Measurements from ENCODE around the gene MINDY3.

Gene MINDY3

GRCh38 chr10:15809450-15809849, 50.9 kb downstream of the MINDY3 start:
- no peak for TF ChIP-seq TARDBP (IDR thresholded peaks at IDR 0.05)
- TF ChIP-seq FOXM1 (IDR thresholded peaks at IDR 0.05; ENCODE audit: borderline replicate concordance): no peak
- no peak for TF ChIP-seq NFRKB (IDR thresholded peaks at IDR 0.05)
- no peak for TF ChIP-seq SP1 (IDR thresholded peaks at IDR 0.05)
- TF ChIP-seq HDGF (IDR thresholded peaks at IDR 0.05; ENCODE audit: borderline replicate concordance): no peak
- TF ChIP-seq SUZ12 (IDR thresholded peaks at IDR 0.05): no peak
- TF ChIP-seq LEF1 (IDR thresholded peaks at IDR 0.05; ENCODE audit: borderline replicate concordance): no peak
- ChIA-PET POLR2A (interaction anchor here (1.6 kb wide), 1 partner anchor 14 kb away, joined by 4 read pairs; no protein-coding TSS in a partner anchor), CTCF (no interaction called here)
- DNase-seq (ENCODE audit: extremely low spot score): no peak

GRCh38 chr10:15808204-15808797, 52.0 kb downstream of the MINDY3 start:
- no peak for DNase-seq (ENCODE audit: extremely low spot score)
- TF ChIP-seq LEF1 (IDR thresholded peaks at IDR 0.05; ENCODE audit: borderline replicate concordance) (peak; percentile 17; the same call in 1 of the 2 replicates), PKNOX1 (IDR thresholded peaks at IDR 0.05) (peak; percentile 32; the same call in 1 of the 2 replicates), CTBP1 (IDR thresholded peaks at IDR 0.05; ENCODE audit: borderline replicate concordance) (no peak; the same call in 1 of the 2 replicates), FOXK2 (IDR thresholded peaks at IDR 0.05) (no peak)
- CTCF ChIA-PET: no interaction called here
- POLR2A ChIA-PET: interaction anchor here (1.6 kb wide), 1 partner anchor 13 kb away, joined by 4 read pairs; no protein-coding TSS in a partner anchor

GRCh38 chr10:15805395-15806058, 54.8 kb downstream of the MINDY3 start:
- TF ChIP-seq PKNOX1 (IDR thresholded peaks at IDR 0.05) (peak; percentile 42; the same call in 1 of the 2 replicates), FOXK2 (IDR thresholded peaks at IDR 0.05) (no peak)
- POLR2A ChIA-PET: no interaction called here
- CTCF ChIA-PET: interaction anchor here (1.2 kb wide), 1 partner anchor 13 kb away, joined by 5 read pairs; no protein-coding TSS in a partner anchor
- no peak for DNase-seq (ENCODE audit: extremely low spot score)

- CTCF ChIA-PET: no interaction called here
- DNase-seq (ENCODE audit: extremely low spot score): no peak
- POLR2A ChIA-PET: no interaction called here
- no peak for TF ChIP-seq FOXM1 (IDR thresholded peaks at IDR 0.05; ENCODE audit: borderline replicate concordance)
- no peak for TF ChIP-seq CTBP1 (IDR thresholded peaks at IDR 0.05; ENCODE audit: borderline replicate concordance)
- TF ChIP-seq BHLHE40 (IDR thresholded peaks at IDR 0.05; ENCODE audit: borderline replicate concordance): no peak
- TF ChIP-seq SP1 (IDR thresholded peaks at IDR 0.05): no peak
- TF ChIP-seq FOXK2 (IDR thresholded peaks at IDR 0.05): no peak
- no peak for TF ChIP-seq LEF1 (IDR thresholded peaks at IDR 0.05; ENCODE audit: borderline replicate concordance)
- no peak for TF ChIP-seq FOXA1 (IDR thresholded peaks at IDR 0.05)
- no peak for TF ChIP-seq TARDBP (IDR thresholded peaks at IDR 0.05)
These were observed 56.2 kb downstream of the MINDY3 start for GRCh38 chr10:15804109-15804508.

- POLR2A ChIA-PET: no interaction called here
- no peak for DNase-seq (ENCODE audit: extremely low spot score)
- no peak for TF ChIP-seq FOXA1 (IDR thresholded peaks at IDR 0.05)
- TF ChIP-seq ZNF384 (IDR thresholded peaks at IDR 0.05): peak; percentile 83
- CTCF ChIA-PET: no interaction called here
These were observed 57.8 kb downstream of the MINDY3 start for GRCh38 chr10:15802375-15802949.

- ChIA-PET POLR2A (no interaction called here), CTCF (no interaction called here)
- no peak for TF ChIP-seq CTBP1 (IDR thresholded peaks at IDR 0.05; ENCODE audit: borderline replicate concordance)
- TF ChIP-seq HDGF (IDR thresholded peaks at IDR 0.05; ENCODE audit: borderline replicate concordance): no peak
- no peak for TF ChIP-seq SUZ12 (IDR thresholded peaks at IDR 0.05)
- no peak for TF ChIP-seq PKNOX1 (IDR thresholded peaks at IDR 0.05)
- no peak for TF ChIP-seq L3MBTL2 (conservative IDR thresholded peaks at IDR 0.05)
- no peak for TF ChIP-seq SP1 (IDR thresholded peaks at IDR 0.05)
- TF ChIP-seq ELF4 (IDR thresholded peaks at IDR 0.05): no peak
- no peak for TF ChIP-seq LEF1 (IDR thresholded peaks at IDR 0.05; ENCODE audit: borderline replicate concordance)
- TF ChIP-seq FOXA1 (IDR thresholded peaks at IDR 0.05): no peak
- no peak for TF ChIP-seq BHLHE40 (IDR thresholded peaks at IDR 0.05; ENCODE audit: borderline replicate concordance)
- no peak for TF ChIP-seq NFRKB (IDR thresholded peaks at IDR 0.05)
- TF ChIP-seq TARDBP (IDR thresholded peaks at IDR 0.05): no peak
- no peak for TF ChIP-seq ARNT (IDR thresholded peaks at IDR 0.05)
- no peak for TF ChIP-seq FOXK2 (IDR thresholded peaks at IDR 0.05)
- TF ChIP-seq FOXM1 (IDR thresholded peaks at IDR 0.05; ENCODE audit: borderline replicate concordance): no peak
- DNase-seq (ENCODE audit: extremely low spot score): no peak
These were observed 58.7 kb downstream of the MINDY3 start for GRCh38 chr10:15801641-15802040.

GRCh38 chr10:15801147-15801546, 59.2 kb downstream of the MINDY3 start:
- no peak for DNase-seq (ENCODE audit: extremely low spot score)
- CTCF ChIA-PET: no interaction called here
- POLR2A ChIA-PET: no interaction called here
- TF ChIP-seq SP1 (IDR thresholded peaks at IDR 0.05): no peak
- no peak for TF ChIP-seq ARNT (IDR thresholded peaks at IDR 0.05)
- no peak for TF ChIP-seq NFRKB (IDR thresholded peaks at IDR 0.05)
- no peak for TF ChIP-seq L3MBTL2 (conservative IDR thresholded peaks at IDR 0.05)
- no peak for TF ChIP-seq FOXM1 (IDR thresholded peaks at IDR 0.05; ENCODE audit: borderline replicate concordance)
- no peak for TF ChIP-seq TARDBP (IDR thresholded peaks at IDR 0.05)
- no peak for TF ChIP-seq PKNOX1 (IDR thresholded peaks at IDR 0.05)
